Endothelial cell of umbilical vein (primary cell): Measurements from ENCODE around the gene PEDS1. TPM values are rescaled to one million over a fixed set of nuclear protein-coding genes. Genes with fewer than 3 reads are reported as not detected.

Experiments
- BruUV-seq: library from RNA; stranded (reverse); fragments of 400-500 nt; replicated peaks from 2 replicates; lab custom pipeline; 2021; lab: Mats Ljungman, UMichigan
- CTCF ChIA-PET: fragments of 300-600, 350-600 bp; sonication (Branson Sonifier 250); formaldehyde crosslinking; loops from one replicate; lab custom pipeline; 2021; ENCODE audit warnings: antibody characterized with exemption, inconsistent platforms; lab: Charles Lee
- POLR2A ChIA-PET: fragments of 300-600, 350-600 bp; sonication (Branson Sonifier 250); formaldehyde crosslinking; loops from one replicate; lab custom pipeline; 2021; ENCODE audit warnings: antibody characterized with exemption, inconsistent platforms; lab: Charles Lee
- DNase-seq: peaks from one replicate; pipeline ENCODE4 v3.0.0-alpha.2; 2011; ENCODE audit warnings: low read depth, low spot score
- FAIRE-seq: peaks from 2 replicates; lab custom pipeline; 2011; peaks lifted over from hg19 to GRCh38; lab: Jason Lieb, UNC
- H2AFZ ChIP-seq: 2 replicates; pipeline ENCODE4 v1.6.0; 2012; ENCODE audit warnings: low read depth, low read length, control low read depth, inconsistent platforms
- H3K27ac ChIP-seq: 2 replicates; pipeline ENCODE4 v1.5.1; 2011; ENCODE audit warnings: low read depth, mild to moderate bottlenecking, control low read depth, low read length, moderate library complexity; ENCODE audit not compliant: insufficient read depth
- H3K27me3 ChIP-seq, 2 experiments: 2 replicates each; pipeline versions ENCODE4 v1.6.0 to v1.6.1; 2011; ENCODE audit warnings: low read length in 2 of 2, mixed read lengths in 1 of 2; ENCODE audit not compliant: control insufficient read depth in 2 of 2, insufficient read depth in 2 of 2
- H3K36me3 ChIP-seq, 2 experiments: 2 replicates in 1 of 2; 3 replicates in 1 of 2; pipeline ENCODE4 v1.5.1; 2011; ENCODE audit warnings: low read length in 2 of 2, mild to moderate bottlenecking in 1 of 2, moderate library complexity in 1 of 2; ENCODE audit not compliant: control insufficient read depth in 2 of 2, insufficient read depth in 2 of 2; ENCODE audit errors: extremely low read depth in 1 of 2
- H3K4me1 ChIP-seq: 3 replicates; pipeline ENCODE4 v1.5.1; 2011; ENCODE audit warnings: mild to moderate bottlenecking, low read length; ENCODE audit not compliant: control insufficient read depth, insufficient read depth; ENCODE audit errors: extremely low read depth
- H3K4me2 ChIP-seq: 2 replicates; pipeline ENCODE4 v1.6.1; 2011; ENCODE audit warnings: low read length, control low read depth, mixed read lengths; ENCODE audit not compliant: insufficient read depth
- H3K4me3 ChIP-seq, 3 experiments: fragments of 200-600 bp in 1 of 3; sonication (generic), shearing (Covaris generic) in 1 of 3; replicated peaks in 1 of 3; 2 replicates each; pipeline ENCODE4 v1.5.1; 2011 to 2016; ENCODE audit warnings: control low read depth in 3 of 3, low read length in 3 of 3, mild to moderate bottlenecking in 2 of 3, inconsistent platforms in 1 of 3, low read depth in 1 of 3, moderate library complexity in 1 of 3; ENCODE audit not compliant: insufficient read depth in 1 of 3
- H3K79me2 ChIP-seq: 2 replicates; pipeline ENCODE4 v1.6.0; 2012; ENCODE audit warnings: low read length, inconsistent platforms; ENCODE audit not compliant: control insufficient read depth, insufficient read depth
- H3K9ac ChIP-seq: replicated peaks from 2 replicates; pipeline ENCODE3; 2011; ENCODE audit warnings: low read length, control low read depth; ENCODE audit not compliant: insufficient read depth; ENCODE audit errors: extremely low read depth
- H3K9me1 ChIP-seq: replicated peaks from 3 replicates; pipeline ENCODE4 v1.6.0; 2011; ENCODE audit warnings: mild to moderate bottlenecking, low read length; ENCODE audit not compliant: control insufficient read depth, insufficient read depth; ENCODE audit errors: extremely low read depth
- H3K9me3 ChIP-seq: replicated peaks from 2 replicates; pipeline ENCODE4 v1.5.1; 2012; ENCODE audit warnings: low read length, inconsistent platforms; ENCODE audit not compliant: control insufficient read depth, insufficient read depth
- H4K20me1 ChIP-seq: replicated peaks from 2 replicates; pipeline ENCODE3; 2011; ENCODE audit warnings: mild to moderate bottlenecking, low read length; ENCODE audit not compliant: control insufficient read depth, insufficient read depth; ENCODE audit errors: extremely low read depth
- CTCF ChIP-seq, 2 donors: IDR thresholded peaks; 1 replicate in 1 of 2; 2 replicates in 1 of 2; pipeline ENCODE4 v1.5.1; 2011; ENCODE audit warnings: low read length in 2 of 2, mild to moderate bottlenecking in 2 of 2, moderate library complexity in 2 of 2, control low read depth in 1 of 2, inconsistent platforms in 1 of 2, low read depth in 1 of 2; ENCODE audit not compliant: insufficient read depth in 1 of 2; ENCODE audit errors: extremely low read depth in 1 of 2
- EZH2 ChIP-seq: IDR thresholded peaks from 2 replicates; pipeline ENCODE4 v1.6.1; 2012; ENCODE audit warnings: borderline replicate concordance, low read depth, mild to moderate bottlenecking, moderate library complexity, low read length, inconsistent platforms; ENCODE audit not compliant: severe bottlenecking
- FOS ChIP-seq: IDR thresholded peaks from 2 replicates; pipeline ENCODE4 v1.6.1; 2011; ENCODE audit warnings: mild to moderate bottlenecking, low read length, moderate library complexity, borderline replicate concordance; ENCODE audit not compliant: insufficient read depth
- JUN ChIP-seq: IDR thresholded peaks from 2 replicates; pipeline ENCODE4 v1.6.1; 2011; ENCODE audit warnings: borderline replicate concordance, low read depth; ENCODE audit not compliant: insufficient read length, insufficient read depth
- MAX ChIP-seq: IDR thresholded peaks from 2 replicates; pipeline ENCODE4 v1.6.1; 2011; ENCODE audit not compliant: insufficient read depth, insufficient read length
- MYC ChIP-seq: IDR thresholded peaks from one replicate; pipeline ENCODE4 v1.6.1; 2011; ENCODE audit warnings: mild to moderate bottlenecking, low read depth, low read length
- POLR2A ChIP-seq: IDR thresholded peaks from 2 replicates; pipeline ENCODE4 v1.6.1; 2012; ENCODE audit warnings: low read depth, mild to moderate bottlenecking, control low read depth, low read length
- POLR2AphosphoS5 ChIP-seq: IDR thresholded peaks from 2 replicates; pipeline ENCODE4 v1.6.1; 2012; ENCODE audit warnings: low read depth, mild to moderate bottlenecking, control low read depth, low read length, moderate library complexity; ENCODE audit not compliant: insufficient read depth
- dilution Hi-C: fragments of 300-500 bp; cut with MboI; formaldehyde crosslinking; loops from one replicate; pipeline ENCODE4 v1.15.0; 2019; ENCODE audit warnings: low sequenced_read_pairs; ENCODE audit not compliant: extremely low pct_ligation_motif_present
- intact Hi-C: fragments of 100-400 bp; cut with micrococcal nuclease; formaldehyde crosslinking; loops from one replicate; pipeline ENCODE4 v1.10.0; 2022
- polyA plus RNA-seq, 4 experiments: library from polyadenylated mRNA; depleted of rRNA in 3 of 4; stranded (reverse) in 3 of 4; unstranded in 1 of 4; fragments of >200 nt; gene quantifications; 2 replicates each; pipeline versions ENCODE4 v1.2.1 to v1.2.3, GENCODE V29; 2011 to 2012; ENCODE audit warnings: missing spikeins in 1 of 4
- total RNA-seq: library from RNA; stranded (reverse); gene quantifications from 2 replicates; pipeline ENCODE4 v1.2.3, GENCODE V29; 2021

PEDS1 gene
- total and polyA plus RNA-seq, 2 donors (not counting 3 experiments of a cell fraction or from before 2014, with no cell fraction given), result 62.7 to 131 TPM

GRCh38 chr20:50127587-50128519 lies 25.7 kb downstream of the PEDS1 start:
- ChIA-PET CTCF (interaction anchor here (1.1 to 10.7 kb wide), 4 partner anchors 26 to 149 kb away, joined by 3 to 309 read pairs (median 6); partner anchors contain the start of gene PEDS1), POLR2A (no interaction called here)
- H3K27me3 ChIP-seq, result no peaks in the 10 kb centered on the region
- no peak for TF ChIP-seq FOS
- no peak for TF ChIP-seq EZH2
- TF ChIP-seq POLR2A, result no peak
- TF ChIP-seq MAX, result no peak
- TF ChIP-seq POLR2AphosphoS5, result no peak
- H3K9me3 ChIP-seq, result no peaks in the 10 kb centered on the region
- no peak for DNase-seq
- H3K4me3 ChIP-seq, result no peak overlapping the region
- intact Hi-C loops, result no loop called here
- no peak overlapping the region for H3K4me2 ChIP-seq
- H2AFZ ChIP-seq, result no peak overlapping the region
- peaks cover 27% of the 10 kb centered on the region for H3K79me2 ChIP-seq
- H3K36me3 ChIP-seq, result peaks cover 37 to 71% of the 10 kb centered on the region in 2 experiments
- H4K20me1 ChIP-seq, result no peaks in the 10 kb centered on the region
- no peaks in the 10 kb centered on the region for H3K4me1 ChIP-seq
- no peak overlapping the region for H3K9ac ChIP-seq
- dilution Hi-C loops, result no loop called here
- H3K9me1 ChIP-seq, result no peaks in the 10 kb centered on the region
- BruUV-seq, result no TSS peak
- FAIRE-seq, result no peak
- no peak overlapping the region for H3K27ac ChIP-seq

- TF ChIP-seq JUN (no peak), MYC (no peak), POLR2A (no peak), POLR2AphosphoS5 (no peak), MAX (no peak), CTCF (IDR thresholded peaks at IDR 0.05; ENCODE audit: extremely low read depth in 1 of 2, insufficient read depth in 1 of 2, low read depth in 1 of 2, low read length in 2 of 2) (no peak), EZH2 (no peak), FOS (no peak)
- H3K4me1 ChIP-seq, result no peaks in the 10 kb centered on the region
- H3K9me3 ChIP-seq, result no peaks in the 10 kb centered on the region
- no peak overlapping the region for H3K27ac ChIP-seq
- no peak for DNase-seq
- H4K20me1 ChIP-seq, result no peaks in the 10 kb centered on the region
- H3K4me3 ChIP-seq, result no peak overlapping the region
- H3K4me2 ChIP-seq, result no peak overlapping the region
- POLR2A ChIA-PET, result no interaction called here
- no TSS peak for BruUV-seq
- H3K9ac ChIP-seq, result no peak overlapping the region
- CTCF ChIA-PET, result interaction anchor here (1.8 to 10.7 kb wide), 2 partner anchors 10 to 42 kb away, joined by 4 to 309 read pairs; no protein-coding TSS in a partner anchor
- H3K9me1 ChIP-seq, result no peaks in the 10 kb centered on the region
- no peak overlapping the region for H2AFZ ChIP-seq
- peak; percentile 15 for FAIRE-seq
- intact Hi-C loops (no loop called here), dilution Hi-C loops (no loop called here)
- H3K36me3 ChIP-seq, result peaks cover 32 to 67% of the 10 kb centered on the region in 2 experiments
- no peaks in the 10 kb centered on the region for H3K27me3 ChIP-seq
- H3K79me2 ChIP-seq, result peaks cover 18% of the 10 kb centered on the region
Measured at GRCh38 chr20:50126662-50127061, 26.9 kb downstream of the PEDS1 start.
